Prostate gland (tissue), 2 donors: ENCODE measurements around the gene CEBPB. TPM values are rescaled to one million over a fixed set of nuclear protein-coding genes. Genes with fewer than 3 reads are reported as not detected.

Source experiments
- DNase-seq: peaks from one replicate; pipeline ENCODE4 v3.0.0-alpha.2; 2019; ENCODE audit warnings: low spot score
- H3K27ac ChIP-seq, 2 donors: fragments of 200-600 bp; sonication (generic); 2 replicates each; pipeline ENCODE4 v1.5.1; 2017 to 2019
- H3K27me3 ChIP-seq: fragments of 200-600 bp; sonication (generic); replicated peaks from 2 replicates; pipeline ENCODE4 v1.5.1; 2019; ENCODE audit not compliant: insufficient read depth
- H3K36me3 ChIP-seq, 2 donors: fragments of 200-600 bp; sonication (generic); 1 replicate in 1 of 2; 2 replicates in 1 of 2; pipeline versions ENCODE4 v1.5.1 to v1.8.1; 2017 to 2019
- H3K4me1 ChIP-seq: fragments of 200-600 bp; sonication (generic); replicated peaks from 2 replicates; pipeline ENCODE4 v1.5.1; 2019
- H3K4me3 ChIP-seq, 2 donors: fragments of 200-600 bp; sonication (generic); 2 replicates each; pipeline ENCODE4 v1.5.1; 2017 to 2019
- H3K9me3 ChIP-seq: fragments of 200-600 bp; sonication (generic); 2 replicates; pipeline ENCODE4 v1.5.1; 2017
- POLR2A ChIP-seq: fragments of 450-650 bp; IDR thresholded peaks from one replicate; pipeline ENCODE4 v1.6.1; 2016; ENCODE audit warnings: antibody characterized with exemption, mild to moderate bottlenecking
- POLR2AphosphoS5 ChIP-seq: sonication (generic); formaldehyde crosslinking; IDR thresholded peaks from one replicate; pipeline ENCODE4 v1.6.1; 2017; ENCODE audit warnings: antibody characterized with exemption
- WGBS: methylation state at CpG from one replicate; pipeline ENCODE4 v1.1.5; 2018; 5-methylcytosine and 5-hydroxymethylcytosine counted together
- intact Hi-C: fragments of 100-400 bp; cut with DNase I; formaldehyde crosslinking; loops from one replicate; pipeline ENCODE4 v1.14.2; 2022
- total RNA-seq, 2 donors: library from RNA; depleted of rRNA; stranded (reverse); fragments of >200 nt; gene quantifications; one replicate each; pipeline ENCODE4 v1.1.0, GENCODE V29; 2016
- TF ChIP-seq, protein P1 (sequence below), 4 experiments: fragments of 200-600 bp in 2 of 4; fragments of 450-650 bp in 2 of 4; sonication (generic) in 2 of 4; IDR thresholded peaks; 1 replicate in 3 of 4; 2 replicates in 1 of 4; pipeline ENCODE4 v1.5.1; 2016 to 2019; ENCODE audit warnings: antibody characterized with exemption in 4 of 4, mild to moderate bottlenecking in 2 of 4, moderate library complexity in 2 of 4

CEBPB gene
- total RNA-seq, 2 donors from 2014 or later, result 72.8 to 77.2 TPM

GRCh38 chr20:50216543-50217206, 26.0 kb downstream of the CEBPB start:
- DNase-seq, result no peak
- H3K4me1 ChIP-seq, result no peaks in the 10 kb centered on the region
- no peaks in the 10 kb centered on the region for H3K36me3 ChIP-seq
- no peaks in the 10 kb centered on the region for H3K27me3 ChIP-seq
- TF ChIP-seq POLR2AphosphoS5, result no peak
- no peak for TF ChIP-seq POLR2A
- TF ChIP-seq, protein P1, sequence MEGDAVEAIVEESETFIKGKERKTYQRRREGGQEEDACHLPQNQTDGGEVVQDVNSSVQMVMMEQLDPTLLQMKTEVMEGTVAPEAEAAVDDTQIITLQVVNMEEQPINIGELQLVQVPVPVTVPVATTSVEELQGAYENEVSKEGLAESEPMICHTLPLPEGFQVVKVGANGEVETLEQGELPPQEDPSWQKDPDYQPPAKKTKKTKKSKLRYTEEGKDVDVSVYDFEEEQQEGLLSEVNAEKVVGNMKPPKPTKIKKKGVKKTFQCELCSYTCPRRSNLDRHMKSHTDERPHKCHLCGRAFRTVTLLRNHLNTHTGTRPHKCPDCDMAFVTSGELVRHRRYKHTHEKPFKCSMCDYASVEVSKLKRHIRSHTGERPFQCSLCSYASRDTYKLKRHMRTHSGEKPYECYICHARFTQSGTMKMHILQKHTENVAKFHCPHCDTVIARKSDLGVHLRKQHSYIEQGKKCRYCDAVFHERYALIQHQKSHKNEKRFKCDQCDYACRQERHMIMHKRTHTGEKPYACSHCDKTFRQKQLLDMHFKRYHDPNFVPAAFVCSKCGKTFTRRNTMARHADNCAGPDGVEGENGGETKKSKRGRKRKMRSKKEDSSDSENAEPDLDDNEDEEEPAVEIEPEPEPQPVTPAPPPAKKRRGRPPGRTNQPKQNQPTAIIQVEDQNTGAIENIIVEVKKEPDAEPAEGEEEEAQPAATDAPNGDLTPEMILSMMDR (IDR thresholded peaks at IDR 0.05), result no peak
- no peaks in the 10 kb centered on the region for H3K9me3 ChIP-seq
- intact Hi-C loops, result no loop called here
- H3K4me3 ChIP-seq, result no peak overlapping the region
- WGBS, result 57% methylated on average over 4 of the region's 4 CpGs
- no peak overlapping the region for H3K27ac ChIP-seq

DNA sequence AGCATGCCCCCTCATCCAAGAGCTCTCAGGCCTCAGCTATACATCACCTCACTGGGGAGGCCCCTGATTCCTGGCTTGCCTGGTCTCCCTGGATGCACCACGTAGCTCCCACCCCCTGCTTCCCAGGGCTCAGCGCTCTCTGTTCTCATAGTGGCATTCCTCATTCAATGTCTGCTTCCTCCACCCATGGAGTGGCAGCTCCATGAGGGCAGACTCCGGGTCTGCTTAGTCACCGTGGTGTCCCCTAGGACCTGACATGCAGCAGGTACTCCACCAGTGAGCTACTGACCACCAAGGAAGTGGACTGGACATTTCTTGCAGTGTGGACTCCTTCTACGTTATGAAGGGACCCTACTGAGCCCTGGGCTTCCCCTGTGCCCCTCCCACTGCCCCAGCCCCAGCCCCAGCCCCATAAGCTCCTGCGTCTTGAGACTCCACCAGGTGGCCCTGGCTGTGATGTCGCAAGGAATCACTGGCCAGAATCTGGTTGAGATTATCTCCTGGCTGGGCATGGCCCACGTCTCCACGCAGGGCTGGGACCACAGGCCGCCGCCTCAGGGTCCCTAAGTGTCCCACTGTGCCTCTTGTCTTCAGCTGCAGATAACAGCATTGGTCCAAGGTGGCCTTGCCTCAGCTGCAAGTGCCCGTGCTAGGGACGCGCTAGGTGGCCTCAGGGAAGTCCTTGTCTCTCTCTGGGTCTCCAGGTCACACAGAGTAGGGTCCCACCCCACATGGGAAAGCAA, 26.7 kb downstream of the CEBPB start:
- DNase-seq, result no peak
- 95% methylated on average over 14 of the region's 14 CpGs for WGBS
- TF ChIP-seq POLR2AphosphoS5, result no peak
- no peak for TF ChIP-seq POLR2A
- TF ChIP-seq, protein P1 (IDR thresholded peaks at IDR 0.05), result no peak
- intact Hi-C loops, result no loop called here
- H3K27me3 ChIP-seq, result no peaks in the 10 kb centered on the region
- H3K9me3 ChIP-seq, result no peaks in the 10 kb centered on the region
- H3K27ac ChIP-seq, result no peak overlapping the region
- no peaks in the 10 kb centered on the region for H3K36me3 ChIP-seq
- H3K4me3 ChIP-seq, result no peak overlapping the region
- no peaks in the 10 kb centered on the region for H3K4me1 ChIP-seq

GRCh38 chr20:50218987-50219435, 28.4 kb downstream of the CEBPB start:
- no peaks in the 10 kb centered on the region for H3K27me3 ChIP-seq
- no peak for TF ChIP-seq POLR2AphosphoS5
- TF ChIP-seq POLR2A, result no peak
- TF ChIP-seq, protein P1 (IDR thresholded peaks at IDR 0.05), result no peak
- no peak overlapping the region for H3K4me3 ChIP-seq
- no peak for DNase-seq
- intact Hi-C loops, result no loop called here
- H3K4me1 ChIP-seq, result no peaks in the 10 kb centered on the region
- no peaks in the 10 kb centered on the region for H3K36me3 ChIP-seq
- WGBS, result 81% methylated on average over 5 of the region's 5 CpGs
- H3K27ac ChIP-seq, result no peak overlapping the region
- H3K9me3 ChIP-seq, result no peaks in the 10 kb centered on the region

- Histone ChIP-seq H3K27ac (no peak overlapping the region), H3K4me3 (no peak overlapping the region), H3K4me1 (no peaks in the 10 kb centered on the region), H3K36me3 (no peaks in the 10 kb centered on the region), H3K9me3 (no peaks in the 10 kb centered on the region), H3K27me3 (no peaks in the 10 kb centered on the region)
- intact Hi-C loops, result no loop called here
- TF ChIP-seq, protein P1 (IDR thresholded peaks at IDR 0.05), result no peak
- TF ChIP-seq POLR2A (no peak), POLR2AphosphoS5 (no peak)
- WGBS, result 87% methylated on average over 4 of the region's 4 CpGs
- no peak for DNase-seq
Measured at GRCh38 chr20:50219600-50219999, 29.0 kb downstream of the CEBPB start.
